22Rv1 (cell line): ENCODE data around the gene GPR89A.
"Not testable (repeated sequence)": the region's sequence is repeated elsewhere in the genome, so short reads cannot be mapped to it uniquely, and the experiment has no call there.

Experiments used
- ZFX ChIP-seq: fragments of 450-650 bp; IDR thresholded peaks from 2 replicates; pipeline ENCODE4 v1.6.1; 2017; ENCODE audit warnings: antibody characterized with exemption, borderline replicate concordance
- TF ChIP-seq, protein P1 (sequence below): fragments of 450-650 bp; IDR thresholded peaks from 2 replicates; pipeline ENCODE4 v1.5.1; 2017; ENCODE audit warnings: mild to moderate bottlenecking

- TF ChIP-seq, protein P1, sequence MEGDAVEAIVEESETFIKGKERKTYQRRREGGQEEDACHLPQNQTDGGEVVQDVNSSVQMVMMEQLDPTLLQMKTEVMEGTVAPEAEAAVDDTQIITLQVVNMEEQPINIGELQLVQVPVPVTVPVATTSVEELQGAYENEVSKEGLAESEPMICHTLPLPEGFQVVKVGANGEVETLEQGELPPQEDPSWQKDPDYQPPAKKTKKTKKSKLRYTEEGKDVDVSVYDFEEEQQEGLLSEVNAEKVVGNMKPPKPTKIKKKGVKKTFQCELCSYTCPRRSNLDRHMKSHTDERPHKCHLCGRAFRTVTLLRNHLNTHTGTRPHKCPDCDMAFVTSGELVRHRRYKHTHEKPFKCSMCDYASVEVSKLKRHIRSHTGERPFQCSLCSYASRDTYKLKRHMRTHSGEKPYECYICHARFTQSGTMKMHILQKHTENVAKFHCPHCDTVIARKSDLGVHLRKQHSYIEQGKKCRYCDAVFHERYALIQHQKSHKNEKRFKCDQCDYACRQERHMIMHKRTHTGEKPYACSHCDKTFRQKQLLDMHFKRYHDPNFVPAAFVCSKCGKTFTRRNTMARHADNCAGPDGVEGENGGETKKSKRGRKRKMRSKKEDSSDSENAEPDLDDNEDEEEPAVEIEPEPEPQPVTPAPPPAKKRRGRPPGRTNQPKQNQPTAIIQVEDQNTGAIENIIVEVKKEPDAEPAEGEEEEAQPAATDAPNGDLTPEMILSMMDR: not testable (repeated sequence)
- not testable (repeated sequence) for TF ChIP-seq ZFX
Observed at GRCh38 chr1:145662502-145662901, 54.7 kb downstream of the GPR89A start.
